K562 (cell line): ENCODE results near the gene DUSP10.
A peak's percentile ranks its signal among the peaks of the same experiment; 100 is the strongest.

Source experiments
- CBX3 ChIP-seq, 2 experiments: IDR thresholded peaks; 1 replicate in 1 of 2; 2 replicates in 1 of 2; pipeline ENCODE4 v1.6.1; 2012; ENCODE audit warnings: inconsistent platforms in 2 of 2, low read length in 2 of 2, borderline replicate concordance in 1 of 2, control low read depth in 1 of 2
- CREB1 ChIP-seq, 2 experiments: sonication (generic) in 1 of 2; formaldehyde crosslinking in 1 of 2; IDR thresholded peaks; 2 replicates each; pipeline versions ENCODE4 v1.6.1 to v1.8.0; 2012 to 2022; ENCODE audit warnings: inconsistent platforms in 1 of 2, mild to moderate bottlenecking in 1 of 2, missing genetic modification reagents in 1 of 2, moderate library complexity in 1 of 2
- ETV5 ChIP-seq: sonication (generic); formaldehyde crosslinking; IDR thresholded peaks from 2 replicates; pipeline ENCODE4 v1.4.0; 2020; ENCODE audit warnings: low read depth, mild to moderate bottlenecking, missing genetic modification reagents
- L3MBTL2 ChIP-seq: fragments of 450-650 bp; IDR thresholded peaks from 2 replicates; pipeline ENCODE4 v1.6.1; 2016; ENCODE audit warnings: mild to moderate bottlenecking, moderate library complexity
- RAD51 ChIP-seq: fragments of 450-650 bp; IDR thresholded peaks from 2 replicates; pipeline ENCODE4 v1.7.1; 2016; ENCODE audit warnings: low read depth, mild to moderate bottlenecking, borderline replicate concordance
- WHSC1 ChIP-seq: IDR thresholded peaks from one replicate; pipeline ENCODE4 v1.6.1; 2012; ENCODE audit warnings: low read length, control low read depth, inconsistent platforms
- XRCC5 ChIP-seq: fragments of 200-400 bp; formaldehyde crosslinking; IDR thresholded peaks from 2 replicates; pipeline ENCODE4 v1.6.1; 2017; ENCODE audit warnings: low read depth, mild to moderate bottlenecking, low read length
- ZNF431 ChIP-seq: sonication (generic); formaldehyde crosslinking; IDR thresholded peaks from 2 replicates; pipeline ENCODE4 v1.8.0; 2022; ENCODE audit warnings: mild to moderate bottlenecking, missing genetic modification reagents
- TF ChIP-seq, protein P1 (sequence below): IDR thresholded peaks from 2 replicates; pipeline ENCODE4 v1.6.1; 2014; ENCODE audit warnings: antibody characterized with exemption
- TF ChIP-seq, protein P2 (sequence below), 3 experiments: IDR thresholded peaks in 2 of 3; conservative IDR thresholded peaks in 1 of 3; 2 replicates each; pipeline ENCODE4 v1.5.1; 2011 to 2012; ENCODE audit warnings: low read length in 3 of 3, mild to moderate bottlenecking in 3 of 3, control low read depth in 2 of 3, improper control_type of control experiment in 1 of 3, inconsistent platforms in 1 of 3, low read depth in 1 of 3, mixed read lengths in 1 of 3, moderate library complexity in 1 of 3; ENCODE audit not compliant: insufficient read depth in 2 of 3

DNA sequence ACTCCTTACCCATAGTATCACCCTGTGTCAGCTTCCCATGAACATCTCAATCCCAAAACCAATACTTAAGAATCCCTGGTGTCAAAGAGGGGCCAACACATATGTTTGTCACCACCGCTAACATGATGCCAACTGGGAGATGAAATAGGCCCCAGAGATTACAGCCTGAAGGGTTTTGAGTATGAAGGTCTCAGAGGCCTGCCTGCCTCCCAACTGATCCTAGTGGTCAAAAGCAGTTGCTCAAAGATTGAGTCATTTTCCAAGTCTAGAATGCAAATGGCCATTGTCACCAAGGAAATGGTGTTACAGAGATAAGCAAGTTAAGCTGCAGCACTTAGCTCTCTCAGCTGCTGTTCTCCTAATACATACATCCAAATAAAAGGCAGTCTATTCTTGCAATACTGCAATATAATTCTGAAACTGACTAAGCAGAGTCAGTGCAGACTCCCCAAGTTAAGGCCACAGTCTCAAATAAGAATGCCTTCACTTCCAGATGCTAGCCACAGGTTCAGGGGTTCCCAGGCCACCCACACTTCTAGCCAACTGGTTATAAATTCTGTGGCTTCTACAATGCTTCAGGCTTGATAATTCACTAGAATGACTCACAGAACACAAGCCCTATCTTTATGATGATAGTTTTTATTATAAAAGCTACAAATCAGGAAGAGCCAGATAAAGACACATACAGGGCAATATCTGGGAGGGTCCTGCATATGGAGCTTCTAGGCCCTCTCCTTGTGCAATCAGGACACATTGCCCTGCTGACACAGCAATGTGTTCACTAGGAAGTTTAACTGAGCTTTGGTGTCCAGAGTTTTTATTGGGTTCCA, 18.7 kb downstream of the DUSP10 start:
- TF ChIP-seq CBX3 (IDR thresholded peaks at IDR 0.05; ENCODE audit: borderline replicate concordance in 1 of 2, low read length in 2 of 2), result peak in 1 of 2 experiments; percentile 42; a peak in 1 of 3 replicates
- TF ChIP-seq RAD51, result no peak
- no peak for TF ChIP-seq XRCC5
- TF ChIP-seq ETV5, result 0 out of 2 replicates have a peak, but pooled peaks have one; percentile 44
- peak; percentile 51 for TF ChIP-seq L3MBTL2
- TF ChIP-seq, protein P1, sequence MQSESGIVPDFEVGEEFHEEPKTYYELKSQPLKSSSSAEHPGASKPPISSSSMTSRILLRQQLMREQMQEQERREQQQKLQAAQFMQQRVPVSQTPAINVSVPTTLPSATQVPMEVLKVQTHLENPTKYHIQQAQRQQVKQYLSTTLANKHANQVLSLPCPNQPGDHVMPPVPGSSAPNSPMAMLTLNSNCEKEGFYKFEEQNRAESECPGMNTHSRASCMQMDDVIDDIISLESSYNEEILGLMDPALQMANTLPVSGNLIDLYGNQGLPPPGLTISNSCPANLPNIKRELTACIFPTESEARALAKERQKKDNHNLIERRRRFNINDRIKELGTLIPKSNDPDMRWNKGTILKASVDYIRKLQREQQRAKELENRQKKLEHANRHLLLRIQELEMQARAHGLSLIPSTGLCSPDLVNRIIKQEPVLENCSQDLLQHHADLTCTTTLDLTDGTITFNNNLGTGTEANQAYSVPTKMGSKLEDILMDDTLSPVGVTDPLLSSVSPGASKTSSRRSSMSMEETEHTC, result no peak
- TF ChIP-seq CREB1 (IDR thresholded peaks at IDR 0.05), result no peak
- no peak for TF ChIP-seq CREB1 (CRISPR knock-in tag; IDR thresholded peaks at IDR 0.05)
- TF ChIP-seq, protein P2, sequence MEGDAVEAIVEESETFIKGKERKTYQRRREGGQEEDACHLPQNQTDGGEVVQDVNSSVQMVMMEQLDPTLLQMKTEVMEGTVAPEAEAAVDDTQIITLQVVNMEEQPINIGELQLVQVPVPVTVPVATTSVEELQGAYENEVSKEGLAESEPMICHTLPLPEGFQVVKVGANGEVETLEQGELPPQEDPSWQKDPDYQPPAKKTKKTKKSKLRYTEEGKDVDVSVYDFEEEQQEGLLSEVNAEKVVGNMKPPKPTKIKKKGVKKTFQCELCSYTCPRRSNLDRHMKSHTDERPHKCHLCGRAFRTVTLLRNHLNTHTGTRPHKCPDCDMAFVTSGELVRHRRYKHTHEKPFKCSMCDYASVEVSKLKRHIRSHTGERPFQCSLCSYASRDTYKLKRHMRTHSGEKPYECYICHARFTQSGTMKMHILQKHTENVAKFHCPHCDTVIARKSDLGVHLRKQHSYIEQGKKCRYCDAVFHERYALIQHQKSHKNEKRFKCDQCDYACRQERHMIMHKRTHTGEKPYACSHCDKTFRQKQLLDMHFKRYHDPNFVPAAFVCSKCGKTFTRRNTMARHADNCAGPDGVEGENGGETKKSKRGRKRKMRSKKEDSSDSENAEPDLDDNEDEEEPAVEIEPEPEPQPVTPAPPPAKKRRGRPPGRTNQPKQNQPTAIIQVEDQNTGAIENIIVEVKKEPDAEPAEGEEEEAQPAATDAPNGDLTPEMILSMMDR (IDR thresholded peaks at IDR 0.05 in 2 of 3, conservative IDR thresholded peaks at IDR 0.05 in 1 of 3; ENCODE audit: insufficient read depth in 2 of 3, low read depth in 1 of 3, low read length in 3 of 3), result peak in 2 of 3 experiments; percentile 14 to 24; a peak in 1 of 6 replicates
- no peak for TF ChIP-seq WHSC1
- no peak for TF ChIP-seq ZNF431
